Stimulated activated CD8-positive, alpha-beta memory T cell treated with anti-CD3 and anti-CD28 coated beads, Interleukin-15, amount 100 ng/mL, for 1 hour (primary cell): ENCODE measurements around the gene OSGEPL1.
"Not testable (repeated sequence)": the region's sequence is repeated elsewhere in the genome, so short reads cannot be mapped to it uniquely, and the experiment has no call there.

Experiments used
- DNase-seq: peaks from one replicate; pipeline ENCODE4 v3.0.0-alpha.2; 2020; ENCODE audit warnings: low read depth

OSGEPL1 gene

DNA sequence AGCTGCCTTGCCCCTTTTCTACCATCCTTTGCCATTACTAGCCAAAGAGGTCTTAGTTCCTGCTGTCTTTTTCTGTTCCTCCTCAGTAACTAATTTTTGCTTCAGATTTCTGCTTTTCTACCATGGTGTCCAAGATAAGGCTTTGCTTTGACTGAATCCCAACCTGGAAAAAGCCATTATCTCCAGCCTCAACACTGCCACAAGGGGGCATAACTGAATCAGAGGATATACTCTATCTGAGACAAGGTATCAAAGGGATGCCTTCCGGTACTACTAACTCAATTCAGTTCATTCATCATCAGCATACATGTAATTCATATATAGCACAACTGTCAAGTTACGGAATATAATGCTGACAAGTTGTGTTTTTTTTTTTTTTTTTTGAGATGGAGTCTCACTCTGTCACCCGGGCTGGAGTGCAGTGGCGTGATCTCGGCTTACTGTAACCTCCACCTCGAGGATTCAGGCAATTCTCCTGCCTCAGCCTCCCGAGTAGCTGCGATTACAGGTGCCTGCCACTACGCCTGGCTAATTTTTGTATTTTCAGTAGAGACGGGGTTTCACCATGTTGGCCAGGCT lies 11.4 kb downstream of the OSGEPL1 start:
- peak; percentile 16 for DNase-seq

- no peak for DNase-seq
These were observed 33.2 kb downstream of the OSGEPL1 start for GRCh38 chr2:189729430-189729829.

- no peak for DNase-seq
These were observed 35.7 kb downstream of the OSGEPL1 start for GRCh38 chr2:189726849-189727248.

DNA sequence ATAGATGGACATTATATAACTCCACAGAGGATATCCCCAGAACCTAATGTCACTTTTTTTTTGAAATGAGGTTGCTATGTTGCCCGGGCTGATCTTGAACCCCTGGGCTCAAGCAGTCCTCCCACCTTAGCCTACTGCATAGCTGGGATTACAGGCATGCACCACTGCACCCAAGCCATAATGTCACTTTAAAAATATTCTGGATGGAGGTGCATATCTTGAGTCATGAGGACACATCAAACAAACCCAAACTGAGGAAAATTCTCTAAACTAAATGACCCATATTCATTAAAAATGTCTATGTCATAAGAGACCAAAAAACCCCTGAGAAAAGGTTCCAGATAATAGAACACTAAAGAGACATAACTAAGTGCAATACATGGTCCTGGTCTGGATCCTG lies 36.3 kb downstream of the OSGEPL1 start:
- no peak for DNase-seq

DNA sequence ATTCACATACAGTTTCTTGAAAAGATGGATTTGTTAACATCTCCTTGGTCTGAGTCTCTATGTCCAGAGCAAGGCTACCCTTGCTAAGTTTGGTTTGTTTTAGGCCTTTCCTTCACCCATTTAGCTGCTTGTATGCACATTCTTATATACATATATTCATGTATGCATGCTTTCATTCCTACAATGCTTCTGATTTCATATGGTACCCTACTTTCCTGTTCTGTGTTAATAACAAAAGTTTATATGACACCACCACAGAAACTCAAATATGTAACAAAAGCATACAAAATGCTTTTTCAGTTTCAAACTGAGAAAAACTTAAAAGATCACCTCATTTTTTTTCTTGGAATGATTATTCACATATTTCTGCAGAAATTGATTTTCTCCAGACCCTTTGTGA lies 39.4 kb downstream of the OSGEPL1 start:
- no peak for DNase-seq

DNA sequence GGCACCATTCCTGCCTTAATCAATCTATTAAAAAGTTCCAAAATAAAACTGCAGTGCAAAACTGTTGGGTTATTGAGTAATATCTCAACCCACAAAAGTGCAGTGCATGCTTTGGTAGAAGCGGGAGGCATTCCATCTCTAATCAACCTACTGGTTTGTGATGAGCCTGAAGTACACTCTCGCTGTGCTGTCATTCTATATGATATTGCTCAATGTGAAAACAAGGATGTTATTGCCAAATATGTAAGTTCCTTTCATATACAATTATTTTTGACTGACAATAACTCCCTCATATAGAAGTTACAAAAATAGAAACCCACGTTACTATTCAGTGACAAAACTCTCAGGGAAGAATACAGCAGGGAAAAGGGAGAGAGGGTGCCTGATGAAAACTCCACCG lies 43.0 kb downstream of the OSGEPL1 start:
- DNase-seq, result no peak

DNA sequence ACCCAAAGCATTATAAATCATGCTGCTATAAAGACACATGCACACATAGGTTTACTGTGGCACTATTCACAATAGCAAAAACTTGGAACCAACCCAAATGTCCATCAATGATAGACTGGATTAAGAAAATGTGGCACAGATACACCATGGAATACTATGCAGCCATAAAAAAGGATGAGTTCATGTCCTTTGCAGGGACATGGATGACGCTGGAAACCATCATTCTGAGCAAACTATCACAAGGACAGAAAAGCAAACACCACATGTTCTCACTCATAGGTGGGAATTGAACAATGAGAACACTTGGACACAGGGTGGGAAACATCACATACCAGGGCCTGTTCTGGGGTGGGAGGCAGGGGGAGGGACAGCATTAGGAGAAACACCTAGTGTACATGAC lies 45.0 kb downstream of the OSGEPL1 start:
- not testable (repeated sequence) for DNase-seq

DNA sequence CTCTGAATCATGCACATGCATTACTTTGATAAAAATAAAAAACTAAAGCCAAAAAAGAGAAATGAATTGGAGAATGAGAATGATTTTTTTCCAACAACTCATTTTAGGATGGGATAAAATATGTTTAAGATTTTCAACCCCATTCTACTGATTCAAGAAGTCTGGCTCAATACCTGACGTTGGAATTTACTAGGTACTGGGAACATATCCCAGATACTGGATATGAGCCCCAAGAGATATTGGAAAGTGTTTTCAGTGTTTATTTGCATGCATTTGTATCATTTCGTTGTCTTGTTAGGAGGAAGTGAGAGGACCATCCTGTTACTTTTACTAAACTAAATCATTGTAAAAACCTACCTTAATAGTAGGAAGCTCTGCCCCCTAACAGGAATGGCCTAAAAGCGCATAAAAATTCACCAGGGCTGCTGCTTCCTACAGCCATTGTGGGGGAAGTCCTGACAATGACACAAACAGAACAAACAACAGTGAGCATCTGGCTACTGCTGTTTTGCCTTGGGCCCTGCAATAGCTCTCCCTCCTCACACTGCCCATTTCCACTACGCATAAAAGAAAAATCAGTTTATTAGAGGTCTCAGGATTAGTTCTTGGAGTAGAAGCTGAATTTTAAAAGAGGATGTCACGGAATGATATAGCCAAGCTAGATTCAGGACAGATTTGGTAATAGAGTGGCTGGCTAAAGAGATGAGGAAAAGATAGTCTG lies 52.9 kb downstream of the OSGEPL1 start:
- no peak for DNase-seq

GRCh38 chr2:189702071-189702470 lies 60.5 kb downstream of the OSGEPL1 start:
- DNase-seq, result no peak

DNA sequence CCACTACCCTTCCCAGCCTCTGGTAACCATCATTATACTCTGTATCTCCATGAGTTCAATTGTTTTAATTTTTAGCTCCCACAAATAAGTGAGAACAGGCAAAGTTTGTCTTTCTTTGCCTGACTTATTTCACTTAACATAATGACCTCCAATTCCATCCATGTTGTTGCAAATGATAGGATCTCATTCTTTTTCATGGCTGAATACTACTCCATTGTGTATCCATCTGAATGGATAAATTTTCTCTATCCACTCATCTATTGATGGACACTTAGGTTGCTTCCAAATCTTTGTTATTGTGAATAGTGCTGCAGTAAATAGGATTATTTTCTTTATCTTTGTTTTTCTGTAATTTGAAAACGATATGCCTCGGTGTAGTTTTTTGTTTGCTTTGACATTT lies 61.9 kb downstream of the OSGEPL1 start:
- no peak for DNase-seq

DNA sequence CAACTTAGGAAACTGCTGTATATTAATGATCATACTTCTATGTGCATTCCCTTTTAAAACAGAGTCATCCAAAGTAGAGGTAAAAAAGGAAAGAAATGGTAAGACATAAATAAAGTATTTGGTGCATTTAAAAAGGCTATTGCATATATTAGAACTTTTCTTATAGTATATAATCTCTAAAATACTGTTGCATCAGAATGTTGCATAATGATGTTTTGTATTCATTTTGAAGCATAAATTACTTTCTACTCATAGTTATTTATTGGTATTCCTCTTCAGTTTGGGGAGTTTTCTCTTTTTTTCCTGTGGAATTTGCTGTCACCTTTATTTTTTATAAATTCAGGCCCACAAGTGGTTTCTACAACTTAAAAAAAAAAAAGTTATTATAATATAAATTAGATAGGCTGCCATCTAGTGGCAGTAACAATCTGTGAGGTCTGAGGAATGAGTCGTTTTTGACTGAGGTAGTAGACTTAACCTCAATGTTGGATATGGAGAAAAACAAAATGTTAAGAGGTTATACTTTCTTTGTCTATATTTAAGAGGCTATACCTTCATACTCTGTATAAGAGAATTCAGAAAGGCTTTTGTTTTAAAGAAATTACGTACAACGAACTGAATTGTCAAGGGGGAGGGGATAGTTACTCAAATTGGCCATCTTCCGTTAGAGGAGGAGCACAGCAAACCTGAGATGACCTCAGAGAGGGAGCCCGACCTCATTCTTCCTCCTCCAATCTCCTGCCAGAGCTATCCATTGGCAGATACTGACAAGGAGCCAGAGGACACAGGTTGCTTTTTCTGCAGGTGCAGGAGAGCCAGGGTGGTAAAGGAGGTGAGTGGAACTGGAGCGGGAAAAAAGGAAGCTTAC lies 64.3 kb downstream of the OSGEPL1 start:
- no peak for DNase-seq
